ENCODE measurements around the gene OR11G2.
"Not testable (repeated sequence)": the region's sequence is repeated elsewhere in the genome, so short reads cannot be mapped to it uniquely, and the experiment has no call there.

Gene OR11G2

GRCh38 chr14:20177433-20177974 is 13.2 kb upstream of the OR11G2 start:
- no peaks in the 10 kb centered on the region for H3K4me1 ChIP-seq (ENCODE audit: insufficient read depth, insufficient read length)
- H3K27me3 ChIP-seq (ENCODE audit: insufficient read depth, insufficient read length): no peaks in the 10 kb centered on the region
- no peak overlapping the region for H3K4me3 ChIP-seq (ENCODE audit: insufficient read length, low read depth)
- no peaks in the 10 kb centered on the region for H3K9me3 ChIP-seq (ENCODE audit: insufficient read depth, low read length)
- DNase-seq (ENCODE audit: low read depth, low spot score): no peak
- no peak overlapping the region for H3K9ac ChIP-seq (ENCODE audit: insufficient read length, low read depth)
- TF ChIP-seq SUZ12 (IDR thresholded peaks at IDR 0.05; ENCODE audit: extremely low read depth, insufficient read depth, insufficient read length) (no peak), ZNF274 (IDR thresholded peaks at IDR 0.05; ENCODE audit: low read depth, low read length) (no peak), YY1 (IDR thresholded peaks at IDR 0.05; ENCODE audit: insufficient read depth, insufficient read length) (no peak)
- H3K36me3 ChIP-seq (ENCODE audit: insufficient read depth, insufficient read length, low read length): no peaks in the 10 kb centered on the region

- H3K27me3 ChIP-seq (ENCODE audit: insufficient read depth, insufficient read length): no peaks in the 10 kb centered on the region
- no peaks in the 10 kb centered on the region for H3K9me3 ChIP-seq (ENCODE audit: insufficient read depth, low read length)
- H3K36me3 ChIP-seq (ENCODE audit: insufficient read depth, insufficient read length, low read length): no peaks in the 10 kb centered on the region
- no peaks in the 10 kb centered on the region for H3K4me1 ChIP-seq (ENCODE audit: insufficient read depth, insufficient read length)
- no peak overlapping the region for H3K4me3 ChIP-seq (ENCODE audit: insufficient read length, low read depth)
- DNase-seq (ENCODE audit: low read depth, low spot score): no peak
- TF ChIP-seq YY1 (IDR thresholded peaks at IDR 0.05; ENCODE audit: insufficient read depth, insufficient read length): no peak
- TF ChIP-seq SUZ12 (IDR thresholded peaks at IDR 0.05; ENCODE audit: extremely low read depth, insufficient read depth, insufficient read length): no peak
- no peak for TF ChIP-seq ZNF274 (IDR thresholded peaks at IDR 0.05; ENCODE audit: low read depth, low read length)
- H3K9ac ChIP-seq (ENCODE audit: insufficient read length, low read depth): no peak overlapping the region
These were observed 11.5 kb upstream of the OR11G2 start for GRCh38 chr14:20179218-20179617.

- TF ChIP-seq ZNF274 (IDR thresholded peaks at IDR 0.05; ENCODE audit: low read depth, low read length) (no peak), YY1 (IDR thresholded peaks at IDR 0.05; ENCODE audit: insufficient read depth, insufficient read length) (no peak), SUZ12 (IDR thresholded peaks at IDR 0.05; ENCODE audit: extremely low read depth, insufficient read depth, insufficient read length) (no peak)
- H3K9me3 ChIP-seq (ENCODE audit: insufficient read depth, low read length): no peaks in the 10 kb centered on the region
- no peak overlapping the region for H3K9ac ChIP-seq (ENCODE audit: insufficient read length, low read depth)
- H3K4me3 ChIP-seq (ENCODE audit: insufficient read length, low read depth): no peak overlapping the region
- H3K4me1 ChIP-seq (ENCODE audit: insufficient read depth, insufficient read length): no peaks in the 10 kb centered on the region
- no peak for DNase-seq (ENCODE audit: low read depth, low spot score)
- H3K36me3 ChIP-seq (ENCODE audit: insufficient read depth, insufficient read length, low read length): no peaks in the 10 kb centered on the region
- H3K27me3 ChIP-seq (ENCODE audit: insufficient read depth, insufficient read length): no peaks in the 10 kb centered on the region
These were observed 10.8 kb upstream of the OR11G2 start for GRCh38 chr14:20179880-20180279.

- Histone ChIP-seq H3K9me3 (ENCODE audit: insufficient read depth, low read length) (no peaks in the 10 kb centered on the region), H3K36me3 (ENCODE audit: insufficient read depth, insufficient read length, low read length) (no peaks in the 10 kb centered on the region)
- TF ChIP-seq YY1 (IDR thresholded peaks at IDR 0.05; ENCODE audit: insufficient read depth, insufficient read length): no peak
- no peak for TF ChIP-seq SUZ12 (IDR thresholded peaks at IDR 0.05; ENCODE audit: extremely low read depth, insufficient read depth, insufficient read length)
- TF ChIP-seq ZNF274 (IDR thresholded peaks at IDR 0.05; ENCODE audit: low read depth, low read length): no peak
These were observed 10.2 kb upstream of the OR11G2 start for GRCh38 chr14:20180486-20180885.

GRCh38 chr14:20184181-20184580 is 6.5 kb upstream of the OR11G2 start:
- H3K27me3 ChIP-seq (ENCODE audit: insufficient read depth, insufficient read length): no peaks in the 10 kb centered on the region
- no peak for TF ChIP-seq YY1 (IDR thresholded peaks at IDR 0.05; ENCODE audit: insufficient read depth, insufficient read length)
- TF ChIP-seq SUZ12 (IDR thresholded peaks at IDR 0.05; ENCODE audit: extremely low read depth, insufficient read depth, insufficient read length): no peak
- TF ChIP-seq ZNF274 (IDR thresholded peaks at IDR 0.05; ENCODE audit: low read depth, low read length): no peak
- no peak overlapping the region for H3K9ac ChIP-seq (ENCODE audit: insufficient read length, low read depth)
- H3K36me3 ChIP-seq (ENCODE audit: insufficient read depth, insufficient read length, low read length): no peaks in the 10 kb centered on the region
- H3K4me3 ChIP-seq (ENCODE audit: insufficient read length, low read depth): no peak overlapping the region
- H3K4me1 ChIP-seq (ENCODE audit: insufficient read depth, insufficient read length): no peaks in the 10 kb centered on the region
- no peak for DNase-seq (ENCODE audit: low read depth, low spot score)
- no peaks in the 10 kb centered on the region for H3K9me3 ChIP-seq (ENCODE audit: insufficient read depth, low read length)

More at GRCh38 chr14:20180486-20180885, 10.2 kb upstream of the OR11G2 start:
- no peak for DNase-seq (ENCODE audit: low read depth, low spot score)
- Histone ChIP-seq H3K4me1 (ENCODE audit: insufficient read depth, insufficient read length) (no peaks in the 10 kb centered on the region), H3K9ac (ENCODE audit: insufficient read length, low read depth) (no peak overlapping the region), H3K27me3 (ENCODE audit: insufficient read depth, insufficient read length) (no peaks in the 10 kb centered on the region), H3K4me3 (ENCODE audit: insufficient read length, low read depth) (no peak overlapping the region)

- H3K27me3 ChIP-seq (ENCODE audit: insufficient read depth, insufficient read length): no peaks in the 10 kb centered on the region
- no peak overlapping the region for H3K9ac ChIP-seq (ENCODE audit: insufficient read length, low read depth)
- no peaks in the 10 kb centered on the region for H3K36me3 ChIP-seq (ENCODE audit: insufficient read depth, insufficient read length, low read length)
- no peak overlapping the region for H3K4me3 ChIP-seq (ENCODE audit: insufficient read length, low read depth)
- H3K4me1 ChIP-seq (ENCODE audit: insufficient read depth, insufficient read length): no peaks in the 10 kb centered on the region
- no peak for TF ChIP-seq ZNF274 (IDR thresholded peaks at IDR 0.05; ENCODE audit: low read depth, low read length)
- no peak for TF ChIP-seq SUZ12 (IDR thresholded peaks at IDR 0.05; ENCODE audit: extremely low read depth, insufficient read depth, insufficient read length)
- TF ChIP-seq YY1 (IDR thresholded peaks at IDR 0.05; ENCODE audit: insufficient read depth, insufficient read length): no peak
- no peak for DNase-seq (ENCODE audit: low read depth, low spot score)
- H3K9me3 ChIP-seq (ENCODE audit: insufficient read depth, low read length): no peaks in the 10 kb centered on the region
These were observed 700 bp downstream of the OR11G2 start for GRCh38 chr14:20191396-20191795.

DNA sequence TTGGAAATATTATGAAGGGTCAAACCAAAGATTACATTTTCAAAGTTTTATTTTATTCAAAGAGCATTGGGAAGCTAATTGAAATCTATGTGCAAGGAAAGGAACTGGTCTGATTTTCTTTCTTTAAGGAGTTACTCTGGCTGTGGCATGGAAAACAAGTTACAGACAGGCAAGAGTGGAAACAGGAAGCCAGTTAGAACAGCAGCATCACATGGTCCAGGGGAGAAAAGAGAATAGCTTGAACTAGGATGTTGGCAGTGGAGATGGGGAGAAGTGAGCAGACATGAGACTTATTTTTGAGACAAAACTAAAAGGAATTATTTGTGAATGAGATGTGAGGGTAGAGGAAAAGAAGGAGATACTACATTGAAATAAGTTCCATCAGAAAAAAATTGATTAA is 3.4 kb downstream of the OR11G2 start:
- Histone ChIP-seq H3K9ac (ENCODE audit: insufficient read length, low read depth) (no peak overlapping the region), H3K4me3 (ENCODE audit: insufficient read length, low read depth) (no peak overlapping the region), H3K4me1 (ENCODE audit: insufficient read depth, insufficient read length) (no peaks in the 10 kb centered on the region), H3K9me3 (ENCODE audit: insufficient read depth, low read length) (no peaks in the 10 kb centered on the region), H3K36me3 (ENCODE audit: insufficient read depth, insufficient read length, low read length) (no peaks in the 10 kb centered on the region), H3K27me3 (ENCODE audit: insufficient read depth, insufficient read length) (no peaks in the 10 kb centered on the region)
- no peak for DNase-seq (ENCODE audit: low read depth, low spot score)
- TF ChIP-seq SUZ12 (IDR thresholded peaks at IDR 0.05; ENCODE audit: extremely low read depth, insufficient read depth, insufficient read length) (no peak), ZNF274 (IDR thresholded peaks at IDR 0.05; ENCODE audit: low read depth, low read length) (no peak), YY1 (IDR thresholded peaks at IDR 0.05; ENCODE audit: insufficient read depth, insufficient read length) (no peak)

- not testable (repeated sequence) for H3K9me3 ChIP-seq (ENCODE audit: insufficient read depth, low read length); H3K9ac ChIP-seq (ENCODE audit: insufficient read length, low read depth); H3K36me3 ChIP-seq (ENCODE audit: insufficient read depth, insufficient read length, low read length); H3K4me1 ChIP-seq (ENCODE audit: insufficient read depth, insufficient read length); H3K27me3 ChIP-seq (ENCODE audit: insufficient read depth, insufficient read length); DNase-seq (ENCODE audit: low read depth, low spot score); H3K4me3 ChIP-seq (ENCODE audit: insufficient read length, low read depth)
These were observed 4.5 kb downstream of the OR11G2 start for GRCh38 chr14:20195170-20195569.
